HL-60 (cell line): ENCODE measurements around the gene ST6GAL1.
A peak's percentile ranks its signal among the peaks of the same experiment; 100 is the strongest.
"Not testable (repeated sequence)": the region's sequence is repeated elsewhere in the genome, so short reads cannot be mapped to it uniquely, and the experiment has no call there.

Experiments used
- DNase-seq, 2 experiments: peaks; one replicate each; pipeline ENCODE4 v3.0.0-alpha.2; 2010 to 2020; ENCODE audit warnings: low read depth in 1 of 2, low spot score in 1 of 2
- H3K27ac ChIP-seq: fragments of 250-450 bp; sonication (Bioruptor Pico); replicated peaks from 2 replicates; pipeline ENCODE4 v1.5.1; 2020; ENCODE audit warnings: mild to moderate bottlenecking, moderate library complexity
- H3K27me3 ChIP-seq: fragments of 250-450 bp; sonication (Bioruptor Pico); 2 replicates; pipeline ENCODE4 v1.5.1; 2021; ENCODE audit warnings: mild to moderate bottlenecking, moderate library complexity; ENCODE audit not compliant: insufficient read depth, poor library complexity, severe bottlenecking
- H3K4me3 ChIP-seq: replicated peaks from 2 replicates; pipeline ENCODE4 v1.5.1; 2011; ENCODE audit warnings: mild to moderate bottlenecking, control low read depth, low read length; ENCODE audit not compliant: insufficient read depth
- CTCF ChIP-seq: IDR thresholded peaks from one replicate; pipeline ENCODE4 v1.5.1; 2011; ENCODE audit warnings: low read length, control low read depth, inconsistent platforms; ENCODE audit not compliant: insufficient read depth
- GABPA ChIP-seq: IDR thresholded peaks from 2 replicates; pipeline ENCODE4 v1.6.1; 2012; ENCODE audit warnings: low read depth
- POLR2AphosphoS5 ChIP-seq: IDR thresholded peaks from 2 replicates; pipeline ENCODE4 v1.6.1; 2012; ENCODE audit warnings: low read depth
- REST ChIP-seq: IDR thresholded peaks from 2 replicates; pipeline ENCODE4 v1.6.1; 2012; ENCODE audit warnings: low read depth; ENCODE audit not compliant: insufficient replicate concordance
- SPI1 ChIP-seq: IDR thresholded peaks from 2 replicates; pipeline ENCODE4 v1.6.1; 2012; ENCODE audit warnings: low read depth, mild to moderate bottlenecking, borderline replicate concordance

The ST6GAL1 gene

GRCh38 chr3:187049462-187050101 is 119.3 kb downstream of the ST6GAL1 start:
- DNase-seq = no peak
- TF ChIP-seq REST (no peak), POLR2AphosphoS5 (no peak)
- Histone ChIP-seq H3K4me3 (no peak overlapping the region), H3K27me3 (no peaks in the 10 kb centered on the region), H3K27ac (no peak overlapping the region)

- TF ChIP-seq REST = no peak
- TF ChIP-seq CTCF = no peak
- TF ChIP-seq SPI1 = no peak
- TF ChIP-seq POLR2AphosphoS5 = no peak
- TF ChIP-seq GABPA = no peak
- Histone ChIP-seq H3K27me3 (no peaks in the 10 kb centered on the region), H3K4me3 (no peak overlapping the region), H3K27ac (no peak overlapping the region)
- DNase-seq = no peak
Observed at GRCh38 chr3:187051066-187051465, 120.7 kb downstream of the ST6GAL1 start.

GRCh38 chr3:187051724-187052366 is 121.5 kb downstream of the ST6GAL1 start:
- no peak for DNase-seq
- H3K27ac ChIP-seq = no peak overlapping the region
- TF ChIP-seq SPI1 (peak; percentile 82), GABPA (no peak)
- H3K27me3 ChIP-seq = no peaks in the 10 kb centered on the region
- H3K4me3 ChIP-seq = no peak overlapping the region

GRCh38 chr3:187052427-187052826 is 122.1 kb downstream of the ST6GAL1 start:
- H3K4me3 ChIP-seq, H3K27ac ChIP-seq, H3K27me3 ChIP-seq, DNase-seq: not testable (repeated sequence)

GRCh38 chr3:187054433-187054832 is 124.1 kb downstream of the ST6GAL1 start:
- not testable (repeated sequence) for H3K27ac ChIP-seq, DNase-seq, H3K27me3 ChIP-seq, H3K4me3 ChIP-seq

- H3K27me3 ChIP-seq, H3K4me3 ChIP-seq, DNase-seq, H3K27ac ChIP-seq: not testable (repeated sequence)
Observed at GRCh38 chr3:187057803-187058202, 127.5 kb downstream of the ST6GAL1 start.
